Activated T-cell treated with anti-CD3 and anti-CD28 coated beads for 4 hours (primary cell): ENCODE data around the gene FOXN3.
"Not testable (repeated sequence)": the region's sequence is repeated elsewhere in the genome, so short reads cannot be mapped to it uniquely, and the experiment has no call there.

ENCODE experiments used
- DNase-seq: peaks from one replicate; pipeline ENCODE4 v3.0.0-alpha.2; 2020

FOXN3 gene

GRCh38 chr14:89267163-89267562 lies 149.9 kb downstream of the FOXN3 start:
- no peak for DNase-seq

DNA sequence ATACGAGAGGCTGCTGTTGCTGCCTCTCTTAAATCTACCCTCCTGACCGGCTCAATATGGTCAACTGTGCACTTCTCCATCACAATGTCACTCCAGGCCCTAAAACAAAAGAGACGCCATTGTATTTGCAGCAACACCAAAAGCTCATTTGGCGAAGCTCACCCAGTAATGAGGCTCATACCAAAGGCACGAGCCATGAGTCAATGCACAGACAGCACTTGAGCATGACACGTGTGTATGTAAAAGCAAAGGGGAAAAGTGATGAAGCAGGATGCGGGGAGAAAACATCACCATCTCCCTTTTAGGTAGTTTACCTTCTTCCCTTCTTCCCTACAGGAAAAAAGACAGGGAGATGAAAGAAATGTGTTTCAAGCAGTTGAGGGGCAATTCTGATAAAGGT lies 150.3 kb downstream of the FOXN3 start:
- no peak for DNase-seq

DNA sequence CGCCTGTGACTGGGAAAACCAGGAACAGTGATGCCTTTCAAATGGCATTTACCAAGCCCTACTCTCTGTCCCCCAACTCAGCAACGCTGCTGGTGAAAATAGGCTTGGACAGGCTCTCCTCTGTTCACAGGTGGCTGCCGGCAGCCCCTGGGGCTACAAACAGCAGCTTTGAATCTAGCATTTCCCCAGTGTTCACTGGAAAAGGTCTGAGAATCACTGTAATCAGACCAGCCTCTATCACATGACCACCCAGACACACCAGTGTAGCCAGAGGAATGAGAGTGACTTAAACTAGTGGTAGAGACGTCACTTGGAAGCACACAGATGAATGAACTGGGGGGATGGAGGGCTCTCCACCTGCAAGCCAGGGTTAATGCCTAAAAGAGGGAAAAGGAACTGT lies 151.8 kb downstream of the FOXN3 start:
- no peak for DNase-seq

GRCh38 chr14:89264196-89264800 lies 152.7 kb downstream of the FOXN3 start:
- no peak for DNase-seq

GRCh38 chr14:89262041-89262440 lies 155.0 kb downstream of the FOXN3 start:
- DNase-seq = no peak

DNA sequence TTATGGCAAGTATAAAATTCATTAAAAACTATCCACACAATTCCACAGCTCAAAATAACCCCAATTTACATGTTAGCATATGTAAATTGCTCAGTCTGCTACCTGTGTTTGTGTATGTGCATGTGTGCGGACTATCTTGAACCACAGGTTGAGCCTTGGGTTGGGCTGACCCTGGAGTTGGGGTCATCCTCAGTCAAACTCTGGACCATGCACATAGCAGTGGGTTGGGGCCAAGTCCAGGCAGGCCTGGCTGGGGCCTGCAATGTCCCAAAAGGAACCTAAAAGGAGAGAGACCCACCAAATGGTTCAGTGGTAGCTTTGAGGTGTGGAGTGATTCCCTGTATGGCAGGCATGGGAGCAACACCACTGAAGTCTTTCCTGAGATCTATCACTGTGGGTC lies 156.1 kb downstream of the FOXN3 start:
- DNase-seq = no peak

GRCh38 chr14:89259951-89260609 lies 157.0 kb downstream of the FOXN3 start:
- no peak for DNase-seq

DNA sequence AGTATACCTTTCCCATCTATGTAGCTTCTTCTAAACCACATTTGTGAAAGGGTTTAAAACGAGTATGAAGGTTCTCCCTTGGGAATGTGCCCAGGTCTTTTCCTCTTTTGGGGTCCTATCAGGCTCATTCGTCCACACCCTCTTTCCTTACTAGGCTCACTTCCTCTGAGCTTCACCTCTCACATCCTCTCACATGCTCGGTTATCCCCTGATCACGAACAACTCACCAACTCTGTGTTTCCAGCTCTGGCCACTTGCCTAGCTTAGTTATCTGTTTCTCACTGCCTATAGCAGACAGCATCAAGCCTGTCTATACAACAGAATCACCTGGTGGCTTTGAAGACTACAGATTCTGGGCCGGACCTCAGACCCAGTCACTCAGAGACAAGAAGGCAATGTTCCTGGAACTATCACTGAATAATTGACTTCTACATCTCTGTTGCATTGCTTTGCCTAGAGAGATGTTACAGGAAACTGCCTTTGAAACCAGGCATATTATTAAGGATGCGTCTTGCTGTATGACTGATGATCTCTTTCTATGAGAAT lies 158.2 kb downstream of the FOXN3 start:
- no peak for DNase-seq

GRCh38 chr14:89256951-89257350 lies 160.1 kb downstream of the FOXN3 start:
- no peak for DNase-seq

DNA sequence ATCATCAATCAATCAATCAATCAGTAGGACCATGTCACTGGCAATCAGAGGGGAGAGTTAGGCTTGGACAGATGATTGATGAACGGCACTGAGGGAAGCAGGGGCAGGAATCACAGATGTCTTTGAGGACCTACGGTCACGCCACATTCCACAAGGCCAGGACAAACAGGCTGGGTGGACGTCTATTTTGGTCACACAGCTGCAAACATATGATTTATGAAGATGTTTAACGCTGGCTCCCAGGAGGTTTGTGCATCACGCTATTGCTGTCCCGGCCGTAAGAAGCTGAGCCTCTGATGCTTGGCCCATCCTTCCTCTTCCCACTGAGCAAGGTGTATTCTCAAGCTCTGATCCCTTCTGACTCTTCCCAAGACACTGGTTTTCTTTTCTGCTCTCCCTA lies 160.8 kb downstream of the FOXN3 start:
- DNase-seq = no peak

GRCh38 chr14:89255852-89256251 lies 161.2 kb downstream of the FOXN3 start:
- DNase-seq = no peak

DNA sequence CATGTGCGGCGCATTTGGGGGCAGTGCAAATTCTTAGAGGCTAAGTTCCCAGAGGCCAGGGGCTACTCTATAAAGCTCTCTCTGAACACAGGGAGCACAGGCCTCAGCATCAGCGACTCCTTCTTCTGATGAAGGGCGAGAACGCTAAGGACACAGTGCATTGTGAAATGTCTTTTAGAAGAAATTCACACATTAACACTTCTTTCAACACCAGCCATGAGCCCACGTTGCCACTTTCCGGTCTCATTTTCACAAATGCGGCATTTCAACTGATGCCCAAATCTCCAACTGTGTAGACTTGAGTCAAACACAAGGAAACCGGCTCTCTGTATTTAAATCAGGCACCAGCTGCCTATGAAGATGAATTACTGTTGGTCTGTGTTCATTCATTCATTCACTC lies 162.0 kb downstream of the FOXN3 start:
- no peak for DNase-seq

DNA sequence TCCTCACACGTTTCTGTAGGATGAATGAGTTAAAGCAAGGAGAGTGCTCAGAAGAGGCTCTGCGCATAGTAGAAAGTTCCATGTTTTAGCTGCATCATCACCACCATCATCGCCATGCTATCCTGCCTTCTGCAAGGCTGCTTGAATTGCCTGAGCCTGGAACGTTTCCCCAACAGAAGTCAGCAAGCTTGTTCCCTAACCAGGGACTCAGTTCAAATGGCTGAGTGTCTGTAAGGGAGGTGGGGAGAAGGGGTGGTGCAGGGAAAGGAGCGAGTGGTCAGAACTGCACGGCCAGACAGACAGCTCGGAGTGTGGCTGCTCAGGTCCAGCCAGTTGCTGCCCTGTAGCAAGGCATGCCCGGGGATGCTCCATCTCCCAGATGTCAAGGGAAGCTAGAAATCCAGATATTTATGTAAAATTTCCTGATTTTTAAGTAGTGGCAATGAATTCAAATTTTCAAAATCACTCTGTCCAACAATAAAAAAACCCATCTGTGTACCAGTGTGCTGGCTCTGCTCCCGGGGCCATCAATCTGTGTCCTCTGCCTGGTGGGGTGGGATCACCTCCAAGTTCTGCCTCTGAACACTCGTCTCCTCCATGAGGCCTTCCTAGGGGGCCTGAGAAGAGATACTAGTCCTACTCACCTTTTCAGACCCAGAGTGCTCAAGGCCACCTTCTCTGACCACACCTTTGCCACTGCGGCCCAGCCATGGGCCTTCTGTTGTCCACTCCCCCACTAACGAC lies 162.7 kb downstream of the FOXN3 start:
- DNase-seq = no peak

GRCh38 chr14:89252887-89253532 lies 164.0 kb downstream of the FOXN3 start:
- DNase-seq = no peak

- DNase-seq = no peak
Measured at GRCh38 chr14:89251061-89251460, 166.0 kb downstream of the FOXN3 start.

GRCh38 chr14:89250655-89250975 lies 166.4 kb downstream of the FOXN3 start:
- DNase-seq = not testable (repeated sequence)

DNA sequence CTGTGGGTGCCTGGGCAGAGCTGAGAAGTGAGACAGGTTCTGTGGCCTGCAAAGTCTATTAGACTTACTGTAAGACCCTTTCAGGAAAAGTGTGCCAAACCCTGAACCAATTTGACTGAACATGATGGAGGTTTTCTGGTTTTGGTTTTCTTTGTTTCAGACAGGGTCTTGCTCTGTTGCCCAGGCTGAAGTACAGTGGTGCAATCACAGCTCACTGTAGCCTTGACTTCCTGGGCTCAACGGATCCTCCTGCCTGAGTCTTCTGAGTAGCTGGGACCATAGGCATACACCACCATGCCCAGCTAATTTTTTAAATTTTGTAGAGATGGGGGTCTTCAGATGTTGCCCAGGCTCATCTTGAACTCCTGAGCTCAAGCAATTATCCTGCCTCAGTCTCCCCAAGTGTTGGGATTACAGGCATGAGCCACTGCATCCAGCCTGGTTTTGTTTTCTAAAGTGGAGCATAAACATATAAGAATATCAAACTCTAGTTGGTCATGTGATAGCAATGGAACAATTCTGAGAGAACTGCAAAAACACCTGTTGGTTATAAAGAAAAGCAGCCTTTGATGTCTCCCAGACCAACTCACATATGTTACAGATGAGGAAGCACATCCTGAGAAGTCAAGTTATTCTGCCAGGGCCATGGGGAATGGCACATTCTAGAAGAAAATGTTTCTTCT lies 166.9 kb downstream of the FOXN3 start:
- DNase-seq = no peak

DNA sequence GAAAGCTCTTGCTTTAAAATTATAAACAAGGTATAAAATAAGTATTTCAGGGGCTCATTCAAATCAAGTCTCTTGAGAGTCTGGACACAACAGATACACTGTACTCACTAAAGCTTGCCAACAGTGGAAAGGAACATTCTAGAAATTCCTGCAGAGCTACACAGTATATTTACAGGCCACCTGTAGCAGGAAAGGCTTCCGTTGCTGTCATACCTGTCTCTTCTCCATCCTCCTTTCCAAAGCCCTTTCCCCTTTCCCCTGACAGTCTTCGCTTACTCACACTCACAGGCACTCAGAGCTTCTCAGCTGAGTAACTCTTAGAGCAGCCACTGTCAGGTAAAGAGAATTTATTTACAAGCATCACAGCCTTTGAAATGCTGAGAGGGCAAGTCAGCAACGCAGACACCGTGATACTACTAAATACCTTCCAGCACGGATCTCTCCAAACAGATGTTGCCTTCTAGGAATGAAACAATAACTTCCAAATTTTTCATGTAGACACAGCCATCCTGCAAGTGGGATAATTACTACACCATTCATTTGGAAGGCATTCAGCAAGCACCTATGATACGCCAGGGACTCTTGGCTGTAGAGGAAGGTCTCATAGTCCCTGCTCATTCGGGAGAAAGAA lies 167.9 kb downstream of the FOXN3 start:
- no peak for DNase-seq

DNA sequence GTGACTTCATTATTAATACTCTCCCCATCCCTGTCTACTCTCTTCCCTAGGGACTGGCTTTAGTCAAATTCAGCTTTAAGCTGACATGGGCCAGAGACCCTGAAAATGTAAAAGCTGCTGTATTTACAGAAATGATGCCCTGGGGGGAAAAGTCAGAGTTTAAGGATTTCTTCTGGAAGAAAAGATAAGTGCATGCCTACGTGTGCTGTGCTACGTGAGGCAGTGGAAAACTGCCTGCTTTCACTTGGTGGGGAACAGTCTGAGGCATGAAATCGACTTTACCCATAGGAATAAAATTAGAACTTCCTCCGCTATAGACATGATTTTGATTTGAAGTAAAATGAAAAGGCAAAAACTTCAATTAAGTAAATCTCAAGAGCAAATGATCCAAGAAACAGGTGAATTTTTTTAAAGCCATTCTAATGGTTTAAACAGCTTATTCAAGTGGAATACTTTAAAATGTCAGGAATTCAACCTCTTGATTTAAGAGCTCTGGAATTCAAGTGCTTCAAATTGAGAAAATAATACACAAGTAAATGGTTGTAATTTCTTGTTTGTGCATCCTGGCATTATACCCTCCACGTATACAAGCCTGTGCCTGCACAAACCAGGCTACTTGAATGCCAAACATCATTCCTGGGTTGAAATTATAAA lies 168.5 kb downstream of the FOXN3 start:
- DNase-seq = no peak

DNA sequence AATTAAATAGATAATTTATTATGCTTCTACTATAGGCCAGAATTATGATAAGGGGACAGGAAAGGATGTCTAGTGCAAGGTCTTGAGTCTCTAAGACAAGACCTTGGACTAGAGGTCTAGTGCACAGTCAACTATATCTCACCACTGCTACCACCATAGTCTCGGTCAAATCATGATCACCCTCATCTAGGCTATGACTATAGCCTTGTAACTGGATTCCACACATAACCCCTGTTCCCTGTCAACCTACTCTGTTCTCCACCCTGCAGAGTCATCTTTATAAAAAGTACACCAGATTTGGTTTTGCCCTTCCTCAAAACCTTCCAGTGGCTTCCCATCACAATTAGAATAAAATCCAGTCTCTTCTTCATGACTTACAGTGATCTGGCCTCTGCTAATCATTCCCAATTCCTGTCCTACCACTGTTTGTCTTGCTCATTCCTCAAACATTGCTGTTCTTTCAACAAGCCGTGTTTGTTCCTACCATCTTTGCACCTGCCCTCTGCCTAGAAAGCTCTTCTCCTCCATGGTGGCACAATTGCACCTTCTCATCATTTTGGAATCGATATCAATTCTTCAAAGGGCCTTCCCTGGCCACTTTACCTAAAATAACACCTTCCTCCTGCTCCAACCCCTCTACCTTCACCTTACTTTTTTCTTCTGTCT lies 169.4 kb downstream of the FOXN3 start:
- DNase-seq = no peak

- no peak for DNase-seq
Measured at GRCh38 chr14:89246290-89246689, 170.7 kb downstream of the FOXN3 start.
